ENCODE results near the gene GBP5.
"Not testable (repeated sequence)": the region's sequence is repeated elsewhere in the genome, so short reads cannot be mapped to it uniquely, and the experiment has no call there.

Gene GBP5

GRCh38 chr1:89295187-89295586 lies 22.5 kb upstream of the GBP5 start:
- TF ChIP-seq CTCF (conservative IDR thresholded peaks at IDR 0.05; ENCODE audit: low read depth): no peak
- H3K27ac ChIP-seq: no peak overlapping the region
- no peak for DNase-seq (ENCODE audit: low spot score)
- ChIA-PET CTCF (no interaction called here), POLR2A (ENCODE audit: low non-redundant PET) (no interaction called here)

GRCh38 chr1:89291276-89291675 lies 18.6 kb upstream of the GBP5 start:
- no peak for TF ChIP-seq CTCF (conservative IDR thresholded peaks at IDR 0.05; ENCODE audit: low read depth)

GRCh38 chr1:89288051-89288340 lies 15.3 kb upstream of the GBP5 start:
- POLR2A ChIA-PET (ENCODE audit: low non-redundant PET): no interaction called here
- no peak for TF ChIP-seq CTCF (conservative IDR thresholded peaks at IDR 0.05; ENCODE audit: low read depth)
- no peak overlapping the region for H3K27ac ChIP-seq
- CTCF ChIA-PET: no interaction called here
- DNase-seq (ENCODE audit: low spot score): no peak

More at GRCh38 chr1:89291276-89291675, 18.6 kb upstream of the GBP5 start:
- POLR2A ChIA-PET (ENCODE audit: low non-redundant PET): no interaction called here
- CTCF ChIA-PET: no interaction called here
- no peak for DNase-seq (ENCODE audit: low spot score)
- no peak overlapping the region for H3K27ac ChIP-seq

GRCh38 chr1:89287181-89288050 lies 14.8 kb upstream of the GBP5 start:
- H3K27ac ChIP-seq: no peak overlapping the region
- ChIA-PET POLR2A (ENCODE audit: low non-redundant PET) (no interaction called here), CTCF (no interaction called here)
- TF ChIP-seq CTCF (conservative IDR thresholded peaks at IDR 0.05; ENCODE audit: low read depth): no peak
- DNase-seq (ENCODE audit: low spot score): no peak

- POLR2A ChIA-PET (ENCODE audit: low non-redundant PET): no interaction called here
- CTCF ChIA-PET: no interaction called here
- TF ChIP-seq CTCF (conservative IDR thresholded peaks at IDR 0.05; ENCODE audit: low read depth): no peak
- no peak for DNase-seq (ENCODE audit: low spot score)
- H3K27ac ChIP-seq: no peak overlapping the region
These were observed 14.0 kb upstream of the GBP5 start for GRCh38 chr1:89286549-89287180.

- ChIA-PET POLR2A (ENCODE audit: low non-redundant PET) (no interaction called here), CTCF (no interaction called here)
These were observed 13.2 kb upstream of the GBP5 start for GRCh38 chr1:89285745-89286380.

GRCh38 chr1:89284078-89284763 lies 11.6 kb upstream of the GBP5 start:
- POLR2A ChIA-PET (ENCODE audit: low non-redundant PET); CTCF ChIA-PET: not testable (repeated sequence)

More at GRCh38 chr1:89285745-89286380, 13.2 kb upstream of the GBP5 start:
- no peak for DNase-seq (ENCODE audit: low spot score)
- no peak overlapping the region for H3K27ac ChIP-seq
- TF ChIP-seq CTCF (conservative IDR thresholded peaks at IDR 0.05; ENCODE audit: low read depth): no peak

More at GRCh38 chr1:89284078-89284763, 11.6 kb upstream of the GBP5 start:
- not testable (repeated sequence) for DNase-seq (ENCODE audit: low spot score); H3K27ac ChIP-seq
